Frontal cortex (tissue), 4 donors: ENCODE data around the gene SRR. TPM values are rescaled to one million over a fixed set of nuclear protein-coding genes. Genes with fewer than 3 reads are reported as not detected.

Experiments
- DNase-seq, 2 donors: peaks; one replicate each; pipeline ENCODE4 v3.0.0; 2012; ENCODE audit warnings: low spot score in 2 of 2
- FAIRE-seq: peaks from 2 replicates; lab custom pipeline; 2012; peaks lifted over from hg19 to GRCh38; lab: Jason Lieb, UNC
- small RNA-seq: library from RNA; depleted of rRNA; stranded (forward); fragments of <200 nt; gene quantifications from one replicate; pipeline ENCODE3, GENCODE V24; 2014
- total RNA-seq: library from RNA; depleted of rRNA; stranded (reverse); fragments of >200 nt; gene quantifications from one replicate; pipeline ENCODE4 v1.2.3, GENCODE V29; 2014
- donor health status: control.
- donor health status: control.
- donor health status: control.

SRR gene
- total RNA-seq, 1 donor from 2014 or later: 55.4 TPM

- DNase-seq: no peak
Measured at GRCh38 chr17:2366747-2367494, 63.2 kb downstream of the SRR start.

GRCh38 chr17:2368359-2368758 is 64.6 kb downstream of the SRR start:
- FAIRE-seq (no peak), DNase-seq (no peak)

More at GRCh38 chr17:2366747-2367494, 63.2 kb downstream of the SRR start:
- FAIRE-seq: no peak

GRCh38 chr17:2369039-2369438 is 65.3 kb downstream of the SRR start:
- DNase-seq: no peak
- no peak for FAIRE-seq

- DNase-seq: no peak
- no peak for FAIRE-seq
Measured at GRCh38 chr17:2369551-2370210, 65.9 kb downstream of the SRR start.

- FAIRE-seq: no peak
- no peak for DNase-seq
Measured at GRCh38 chr17:2370211-2370589, 66.5 kb downstream of the SRR start.

GRCh38 chr17:2371183-2372130 is 67.7 kb downstream of the SRR start:
- FAIRE-seq: no peak
- DNase-seq: no peak

- FAIRE-seq (no peak), DNase-seq (no peak)
Measured at GRCh38 chr17:2372180-2372579, 68.4 kb downstream of the SRR start.

GRCh38 chr17:2372681-2373080 is 68.9 kb downstream of the SRR start:
- FAIRE-seq (no peak), DNase-seq (no peak)

GRCh38 chr17:2373179-2373578 is 69.4 kb downstream of the SRR start:
- FAIRE-seq: no peak
- DNase-seq: no peak

Small RNAs within 50 kb of the gene (small RNA-seq; reads per million reads assigned to genes)
- gene AC006435.3: not detected
- 671 reads per million, percentile 99 among the genes with 10 or more reads in this experiment for gene SNORD91A
- 82.0 reads per million, percentile 98 among the genes with 10 or more reads in this experiment for gene SNORD91B

Other genes with a start within 250 kb of the SRR start
- gene HIC1, start 248.8 kb upstream of the SRR start, total RNA-seq: 3.3 TPM
- gene SMG6, start 165 bp upstream of the SRR start, total RNA-seq: 17.5 TPM
- gene TSR1, start 32.5 kb downstream of the SRR start, total RNA-seq: 30.2 TPM
- 57.1 TPM for gene SGSM2, start 33.6 kb downstream of the SRR start, total RNA-seq
- gene MNT, start 97.1 kb downstream of the SRR start, total RNA-seq: 7.7 TPM
- gene METTL16, start 207.9 kb downstream of the SRR start, total RNA-seq: 15.1 TPM